Spleen (tissue), 11 donors: ENCODE data around the gene CACNB1. TPM values are rescaled to one million over a fixed set of nuclear protein-coding genes. Genes with fewer than 3 reads are reported as not detected.

Experiments
- DNase-seq: peaks from one replicate; pipeline ENCODE4 v3.0.0-alpha.2; 2020
- H3K27ac ChIP-seq, 8 donors: fragments of 200-600 bp; sonication (generic) in 7 of 8; 1 replicate in 4 of 8; 2 replicates in 4 of 8; pipeline versions ENCODE4 v1.5.0 to v1.8.0; 2016 to 2021; ENCODE audit warnings: inconsistent platforms in 4 of 8, mild to moderate bottlenecking in 4 of 8, moderate library complexity in 1 of 8
- H3K27me3 ChIP-seq, 7 donors: fragments of 200-600 bp; sonication (generic) in 6 of 7; replicated peaks in 1 of 7; 1 replicate in 4 of 7; 2 replicates in 3 of 7; pipeline versions ENCODE4 v1.5.0 to v1.8.0; 2016 to 2021; ENCODE audit warnings: inconsistent platforms in 3 of 7, mild to moderate bottlenecking in 1 of 7
- H3K36me3 ChIP-seq, 6 donors: fragments of 200-600 bp; sonication (generic) in 5 of 6; 1 replicate in 4 of 6; 2 replicates in 2 of 6; pipeline versions ENCODE4 v1.5.0 to v1.8.0; 2016 to 2021; ENCODE audit warnings: inconsistent platforms in 2 of 6
- H3K4me1 ChIP-seq, 6 donors: fragments of 200-600 bp; sonication (generic) in 5 of 6; 1 replicate in 3 of 6; 2 replicates in 3 of 6; pipeline versions ENCODE4 v1.5.0 to v1.8.0; 2016 to 2021; ENCODE audit warnings: inconsistent platforms in 3 of 6
- H3K4me3 ChIP-seq, 8 donors: fragments of 200-600 bp; sonication (generic) in 7 of 8; 1 replicate in 4 of 8; 2 replicates in 4 of 8; pipeline versions ENCODE4 v1.5.0 to v1.8.0; 2016 to 2021; ENCODE audit warnings: inconsistent platforms in 4 of 8, mild to moderate bottlenecking in 4 of 8, moderate library complexity in 2 of 8
- H3K9me3 ChIP-seq, 8 donors: fragments of 200-600 bp; sonication (generic) in 7 of 8; 1 replicate in 4 of 8; 2 replicates in 4 of 8; pipeline versions ENCODE4 v1.5.0 to v1.8.0; 2016 to 2021; ENCODE audit warnings: inconsistent platforms in 4 of 8
- CTCF ChIP-seq, 11 experiments: fragments of 200-600 bp in 7 of 11; fragments of 450-650 bp in 4 of 11; sonication (generic) in 4 of 11; IDR thresholded peaks in 8 of 11; conservative IDR thresholded peaks in 3 of 11; 1 replicate in 7 of 11; 2 replicates in 4 of 11; pipeline versions ENCODE4 v1.4.0 to v1.8.0; 2016 to 2021; ENCODE audit warnings: antibody characterized with exemption in 11 of 11, inconsistent platforms in 4 of 11, mild to moderate bottlenecking in 1 of 11
- POLR2A ChIP-seq, 3 donors: fragments of 450-650 bp; IDR thresholded peaks; one replicate each; pipeline ENCODE4 v1.5.1; 2017; ENCODE audit warnings: antibody characterized with exemption in 3 of 3, mild to moderate bottlenecking in 1 of 3
- POLR2AphosphoS5 ChIP-seq, 3 donors: sonication (generic); formaldehyde crosslinking; IDR thresholded peaks; one replicate each; pipeline ENCODE4 v1.5.1; 2017; ENCODE audit warnings: antibody characterized with exemption in 3 of 3
- WGBS, 5 donors: extraction: QIAGEN DNeasy Blood & Tissue Kit in 3 of 5; methylation state at CpG; one replicate each; pipeline versions ENCODE4 v1.1.5 to v1.1.7; 2013 to 2018; 5-methylcytosine and 5-hydroxymethylcytosine counted together
- intact Hi-C: fragments of 100-400 bp; cut with DNase I; formaldehyde crosslinking; loops from one replicate; pipeline ENCODE4 v1.15.0; 2023; ENCODE audit warnings: low total_unique reads
- polyA plus RNA-seq, 3 donors: library from polyadenylated mRNA; stranded (reverse); fragments of 200-250 nt; gene quantifications; one replicate each; pipeline ENCODE4 v1.2.1, GENCODE V29; 2013
- total RNA-seq, 7 donors: library from RNA; depleted of rRNA in 3 of 7; stranded (reverse); fragments of >200 nt in 3 of 7; fragmentation: NEBNext Ultra II Directional in 4 of 7; extraction: Animal tissue kit (Norgen Biotek cat#: 25700) in 4 of 7; gene quantifications; one replicate each; pipeline versions ENCODE4 v1.1.0 to v1.2.1, GENCODE V29; 2016 to 2021
- donor health status: healthy with polysubstance abuse.
- donor health status: DM: no; HTN: no; CAD: no; lungs with moderate emphysema.
- donor health status: DM: no; HTN: no; CAD: no.
- donor health status: Bipolar disorder and iron deficiency.
- donor health status: healthy.
- donor health status: DM: no; HTN: no; CAD: no.
- donor health status: DM: yes; HTN: yes; CAD: no.

CACNB1 gene
- total and polyA plus RNA-seq, 10 donors = 2.0 to 11.9 (median 6.7) TPM

DNA sequence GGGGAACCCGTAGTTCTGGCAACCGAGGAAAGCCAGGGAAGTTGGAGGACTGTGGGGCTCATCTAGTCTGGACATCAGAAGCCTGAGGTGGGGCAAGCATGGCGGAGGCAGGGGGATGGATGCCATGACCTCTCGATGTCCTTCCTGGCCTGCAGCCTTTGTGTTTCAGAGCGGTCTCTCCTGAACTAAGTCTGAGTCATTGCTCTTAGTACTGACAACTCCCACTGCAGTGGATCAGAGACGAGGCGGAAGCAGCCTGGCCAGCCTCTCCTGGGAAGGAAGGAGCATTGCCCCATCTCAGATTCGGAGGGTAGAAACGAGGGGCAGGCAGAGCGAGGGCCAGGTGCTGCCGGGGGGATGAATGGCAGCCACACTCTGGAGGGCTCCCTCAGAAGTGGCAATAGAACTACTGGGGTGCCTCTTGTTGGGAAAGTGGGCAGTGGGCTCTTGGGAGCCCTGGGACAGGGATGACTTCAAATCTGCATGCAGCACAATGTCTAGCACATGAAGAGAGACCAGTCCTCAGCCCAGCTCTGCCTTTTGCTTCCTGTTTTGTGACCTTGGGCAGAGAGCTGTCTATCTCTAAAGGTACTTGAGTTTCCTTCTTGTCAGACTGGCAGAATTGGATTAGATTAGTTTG, 31.9 kb upstream of the CACNB1 start:
- Histone ChIP-seq H3K4me1 (peaks cover 19 to 38% (median 33%) of the 10 kb centered on the region in 6 donors), H3K9me3 (no peaks in the 10 kb centered on the region), H3K27me3 (peaks cover 9 to 90% (median 68%) of the 10 kb centered on the region in 7 donors), H3K27ac (no peak overlapping the region), H3K36me3 (no peaks in the 10 kb centered on the region), H3K4me3 (no peak overlapping the region)
- intact Hi-C loops = no loop called here
- no peak for DNase-seq
- TF ChIP-seq CTCF (IDR thresholded peaks at IDR 0.05 in 8 of 11, conservative IDR thresholded peaks at IDR 0.05 in 3 of 11) (no peak), POLR2AphosphoS5 (IDR thresholded peaks at IDR 0.05) (no peak), POLR2A (IDR thresholded peaks at IDR 0.05) (no peak)
- WGBS, 5 donors = 58 to 72% (median 66%) methylated on average over 9 to 11 of the region's 11 CpGs

DNA sequence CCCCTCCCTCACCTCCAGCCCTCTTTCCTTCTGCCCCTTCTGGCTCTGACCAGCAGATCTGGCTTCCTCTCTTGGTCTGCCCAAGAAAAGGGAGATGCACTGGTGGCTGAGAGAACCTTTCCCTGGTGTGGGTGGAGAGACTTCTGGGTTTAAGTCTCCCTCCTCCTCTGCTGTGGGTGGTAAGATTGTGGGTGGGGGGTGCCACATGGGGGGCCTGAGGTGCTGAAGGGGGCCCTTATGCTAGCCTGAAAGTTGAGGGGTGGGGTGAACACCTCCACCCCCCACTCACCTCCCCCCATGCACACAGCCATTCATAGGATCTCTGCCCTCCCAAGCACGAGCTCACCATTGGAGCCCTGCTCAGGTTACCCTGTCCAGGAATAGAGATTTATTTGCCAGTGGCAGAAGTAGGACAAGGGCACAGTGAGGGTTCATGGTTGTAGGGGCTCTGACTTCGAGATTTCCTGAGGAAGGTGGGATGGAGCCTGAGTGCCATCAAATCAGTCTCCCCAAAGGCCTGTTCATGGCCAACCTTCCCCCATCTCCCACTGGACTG, 30.0 kb upstream of the CACNB1 start:
- no peak for TF ChIP-seq CTCF (IDR thresholded peaks at IDR 0.05 in 8 of 11, conservative IDR thresholded peaks at IDR 0.05 in 3 of 11)
- TF ChIP-seq POLR2A (IDR thresholded peaks at IDR 0.05) = no peak
- TF ChIP-seq POLR2AphosphoS5 (IDR thresholded peaks at IDR 0.05) = no peak
- H3K36me3 ChIP-seq = no peaks in the 10 kb centered on the region
- peaks cover 19 to 36% (median 34%) of the 10 kb centered on the region in 6 donors for H3K4me1 ChIP-seq
- H3K9me3 ChIP-seq = no peaks in the 10 kb centered on the region
- intact Hi-C loops = no loop called here
- peaks cover 9 to 98% (median 67%) of the 10 kb centered on the region in 7 donors for H3K27me3 ChIP-seq
- whole genome bisulfite sequencing, 5 donors = 61 to 86% (median 74%) methylated on average over 2 of the region's 2 CpGs
- H3K4me3 ChIP-seq = no peak overlapping the region
- no peak overlapping the region for H3K27ac ChIP-seq
- no peak for DNase-seq

GRCh38 chr17:39225959-39226683, 28.7 kb upstream of the CACNB1 start:
- Histone ChIP-seq H3K27ac (no peak overlapping the region), H3K9me3 (no peaks in the 10 kb centered on the region), H3K27me3 (peaks cover 9 to 86% (median 55%) of the 10 kb centered on the region in 7 donors), H3K4me3 (peak overlapping the region; percentile 8 to 68 (median 36)), H3K36me3 (no peaks in the 10 kb centered on the region), H3K4me1 (peaks cover 15 to 25% (median 24%) of the 10 kb centered on the region in 6 donors)
- 15 to 20% (median 16%) methylated on average over 23 to 24 of the region's 24 CpGs for WGBS, 5 donors
- TF ChIP-seq POLR2AphosphoS5 (IDR thresholded peaks at IDR 0.05) = peak in 1 of 3 donors; percentile 20
- TF ChIP-seq CTCF (IDR thresholded peaks at IDR 0.05 in 8 of 11, conservative IDR thresholded peaks at IDR 0.05 in 3 of 11) = no peak
- intact Hi-C loops = no loop called here
- no peak for DNase-seq
